GM23338 (cell line): ENCODE data around the gene SCIMP. TPM values are rescaled to one million over a fixed set of nuclear protein-coding genes. Genes with fewer than 3 reads are reported as not detected.

ENCODE experiments used
- ATAC-seq: fragments of 200-7000 bp; cut with Tn5 transposase; 3 replicates; pipeline ENCODE4 v1.9.1; 2020
- DNase-seq: peaks from one replicate; pipeline ENCODE4 v3.0.0-alpha.2; 2015; ENCODE audit warnings: low spot score
- H2AFZ ChIP-seq: fragments of 200-600 bp; sonication (generic); 2 replicates; pipeline ENCODE4 v1.8.0; 2016; ENCODE audit warnings: antibody characterized with exemption, mild to moderate bottlenecking, moderate library complexity
- H3F3A ChIP-seq: fragments of 200-600 bp; sonication (generic); replicated peaks from 2 replicates; pipeline ENCODE4 v1.8.0; 2017; ENCODE audit warnings: antibody characterized with exemption, mixed run types, low read depth
- H3K27ac ChIP-seq: fragments of 200-600 bp; sonication (generic); 2 replicates; pipeline ENCODE4 v1.6.1; 2016; ENCODE audit warnings: low read depth
- H3K27me3 ChIP-seq: fragments of 200-600 bp; sonication (generic); 2 replicates; pipeline ENCODE4 v1.8.0; 2016; ENCODE audit warnings: mild to moderate bottlenecking, mixed run types, moderate library complexity; ENCODE audit not compliant: insufficient read depth
- H3K36me3 ChIP-seq: fragments of 200-600 bp; sonication (generic); 2 replicates; pipeline ENCODE4 v1.8.0; 2016; ENCODE audit warnings: mild to moderate bottlenecking; ENCODE audit not compliant: insufficient read depth
- H3K4me1 ChIP-seq: fragments of 200-600 bp; sonication (generic); 2 replicates; pipeline ENCODE4 v1.8.0; 2016; ENCODE audit warnings: mild to moderate bottlenecking, moderate library complexity; ENCODE audit not compliant: insufficient read depth
- H3K4me2 ChIP-seq: fragments of 200-600 bp; sonication (generic); 2 replicates; pipeline ENCODE4 v1.7.1; 2017; ENCODE audit warnings: mixed run types
- H3K4me3 ChIP-seq: fragments of 200-600 bp; sonication (generic); 2 replicates; pipeline ENCODE4 v1.6.1; 2016; ENCODE audit warnings: mixed run types
- H3K79me2 ChIP-seq: fragments of 200-600 bp; sonication (generic); replicated peaks from 2 replicates; pipeline ENCODE4 v1.8.0; 2017; ENCODE audit warnings: mild to moderate bottlenecking; ENCODE audit not compliant: insufficient read depth
- H3K9me2 ChIP-seq: fragments of 200-600 bp; sonication (generic); 2 replicates; pipeline ENCODE4 v1.8.0; 2017; ENCODE audit not compliant: insufficient read depth
- H4K20me1 ChIP-seq: fragments of 200-600 bp; sonication (generic); replicated peaks from 2 replicates; pipeline ENCODE4 v1.8.0; 2017; ENCODE audit warnings: mild to moderate bottlenecking; ENCODE audit not compliant: insufficient read depth
- H3K27ac Mint-ChIP-seq: 2 replicates; pipeline ENCODE4 v1.8.0; 2020; ENCODE audit warnings: inconsistent platforms, mild to moderate bottlenecking, moderate library complexity, mixed read lengths
- H3K27me3 Mint-ChIP-seq: 3 replicates; pipeline ENCODE4 v1.8.0; 2022; ENCODE audit warnings: low read depth, mild to moderate bottlenecking, moderate library complexity, mixed read lengths, inconsistent platforms; ENCODE audit not compliant: insufficient read depth, poor library complexity
- H3K36me3 Mint-ChIP-seq: 3 replicates; pipeline ENCODE4 v1.8.0; 2021; ENCODE audit warnings: low read depth, mild to moderate bottlenecking, inconsistent platforms, moderate library complexity, mixed read lengths
- H3K4me1 Mint-ChIP-seq: 3 replicates; pipeline ENCODE4 v1.8.0; 2020; ENCODE audit warnings: mild to moderate bottlenecking, inconsistent platforms, mixed read lengths
- H3K4me3 Mint-ChIP-seq: 3 replicates; pipeline ENCODE4 v1.8.0; 2021; ENCODE audit warnings: moderate library complexity, mild to moderate bottlenecking, inconsistent platforms, mixed read lengths
- H3K9me3 Mint-ChIP-seq: 3 replicates; pipeline ENCODE4 v1.8.0; 2020; ENCODE audit warnings: moderate library complexity, mild to moderate bottlenecking, inconsistent platforms, mixed read lengths
- CREB1 ChIP-seq: fragments of 250-450 bp; sonication (Bioruptor Pico); IDR thresholded peaks from 2 replicates; pipeline ENCODE4 v1.5.0; 2020; ENCODE audit warnings: low read depth, mild to moderate bottlenecking, moderate library complexity
- CTCF ChIP-seq, 2 experiments: fragments of 200-600 bp in 1 of 2; sonication (generic) in 1 of 2; conservative IDR thresholded peaks; 2 replicates each; pipeline versions ENCODE4 v1.5.1 to v1.6.1; 2016 to 2017; ENCODE audit warnings: antibody characterized with exemption in 2 of 2, low read depth in 2 of 2, mild to moderate bottlenecking in 2 of 2, moderate library complexity in 1 of 2
- ETS1 ChIP-seq: IDR thresholded peaks from 2 replicates; pipeline ENCODE4 v1.6.1; 2016; ENCODE audit warnings: antibody characterized with exemption
- EZH2 ChIP-seq: fragments of 200-600 bp; sonication (generic); IDR thresholded peaks from one replicate; pipeline ENCODE4 v1.8.0; 2017; ENCODE audit warnings: antibody characterized with exemption, mild to moderate bottlenecking, low read depth; ENCODE audit not compliant: unreplicated experiment
- EZH2phosphoT487 ChIP-seq: fragments of 200-600 bp; sonication (generic); IDR thresholded peaks from one replicate; pipeline ENCODE4 v1.8.1; 2018; ENCODE audit warnings: antibody characterized with exemption; ENCODE audit not compliant: unreplicated experiment
- JUNB ChIP-seq: IDR thresholded peaks from one replicate; pipeline ENCODE4 v1.6.1; 2016; ENCODE audit warnings: antibody characterized with exemption; ENCODE audit not compliant: unreplicated experiment
- NANOG ChIP-seq: IDR thresholded peaks from 2 replicates; pipeline ENCODE4 v1.6.1; 2016; ENCODE audit warnings: antibody characterized with exemption, borderline replicate concordance
- POLR2AphosphoS5 ChIP-seq: IDR thresholded peaks from 2 replicates; pipeline ENCODE4 v1.6.1; 2016; ENCODE audit warnings: antibody characterized with exemption, low read depth
- REST ChIP-seq: IDR thresholded peaks from one replicate; pipeline ENCODE4 v1.6.1; 2018; ENCODE audit warnings: antibody characterized with exemption; ENCODE audit not compliant: unreplicated experiment
- STAT1 ChIP-seq: IDR thresholded peaks from one replicate; pipeline ENCODE4 v1.6.1; 2016; ENCODE audit warnings: antibody characterized with exemption; ENCODE audit not compliant: unreplicated experiment
- ZNF114 ChIP-seq: fragments of 250-450 bp; sonication (Bioruptor Pico); IDR thresholded peaks from 2 replicates; pipeline ENCODE4 v1.5.0; 2020; ENCODE audit warnings: mild to moderate bottlenecking, moderate library complexity
- ZNF331 ChIP-seq: fragments of 250-450 bp; sonication (Bioruptor Pico); IDR thresholded peaks from 2 replicates; pipeline ENCODE4 v1.5.0; 2020; ENCODE audit warnings: low read depth, mild to moderate bottlenecking, moderate library complexity
- ZNF462 ChIP-seq: fragments of 250-450 bp; sonication (Bioruptor Pico); IDR thresholded peaks from 2 replicates; pipeline ENCODE4 v1.5.0; 2020; ENCODE audit warnings: mild to moderate bottlenecking, moderate library complexity
- long read RNA-seq: library from polyadenylated mRNA; unstranded; transcript quantifications from one replicate; pipeline ENCODE4 v2.0.0, GENCODE V29; 2020; ENCODE audit not compliant: unreplicated experiment
- polyA plus RNA-seq: library from polyadenylated mRNA; unstranded; fragments of >200 nt; fragmentation: Nextera tagmentation; extraction: Ambion mirVana; gene quantifications from 2 replicates; pipeline ENCODE4 v1.2.1, GENCODE V29; 2016
- total RNA-seq: library from RNA; depleted of rRNA; stranded (reverse); fragments of >200 nt; shearing (Covaris generic); gene quantifications from 2 replicates; pipeline ENCODE4 v1.2.3, GENCODE V29; 2014; rRNA removed

SCIMP gene
- not detected in 2 replicates for total RNA-seq
- polyA plus RNA-seq, result 0.24 and 0.36 TPM in 2 replicates
- long read RNA-seq, result 0 reads

- Histone ChIP-seq H2AFZ (no peak within 1 kb of the TSS), H3K36me3 (no peaks in the 10 kb centered on the region), H3F3A (no peaks in the 10 kb centered on the region), H3K27me3 (no peaks in the 10 kb centered on the region), H3K27ac (no peak within 1 kb of the TSS), H3K79me2 (no peaks in the 10 kb centered on the region), H3K4me1 (no peaks in the 10 kb centered on the region), H3K9me2 (no peaks in the 10 kb centered on the region), H3K4me3 (no peak within 1 kb of the TSS), H3K4me2 (no peak within 1 kb of the TSS), H4K20me1 (no peaks in the 10 kb centered on the region)
- Mint-ChIP-seq H3K9me3 (no peaks in the 10 kb centered on the region), H3K27ac (no peak within 1 kb of the TSS), H3K36me3 (no peaks in the 10 kb centered on the region), H3K4me3 (no peak within 1 kb of the TSS), H3K4me1 (no peaks in the 10 kb centered on the region), H3K27me3 (peaks cover 2% of the 10 kb centered on the region)
- no peak for DNase-seq
- ATAC-seq, result no peak
- TF ChIP-seq STAT1, result no peak
- no peak for TF ChIP-seq JUNB
- TF ChIP-seq REST, result no peak
- no peak for TF ChIP-seq CTCF (conservative IDR thresholded peaks at IDR 0.05; ENCODE audit: low read depth in 2 of 2)
- TF ChIP-seq ETS1, result no peak
- TF ChIP-seq ZNF114, result no peak
- no peak for TF ChIP-seq POLR2AphosphoS5
- no peak for TF ChIP-seq CREB1 (CRISPR knock-in tag)
- no peak for TF ChIP-seq EZH2
- TF ChIP-seq ZNF462, result no peak
- no peak for TF ChIP-seq ZNF331
- TF ChIP-seq NANOG, result no peak
- TF ChIP-seq EZH2phosphoT487, result no peak
These were observed at the start of gene SCIMP for GRCh38 chr17:5234645-5235576. Gene SCIMP (minus strand): TSS chr17:5234860. CDS start chr17:5234755, 105 bp downstream.
